ENCODE measurements around the gene PLB1. TPM values are rescaled to one million over a fixed set of nuclear protein-coding genes. Genes with fewer than 3 reads are reported as not detected.

Gene PLB1
- polyA plus RNA-seq, 3 donors = 1.4 to 1.5 (median 1.5) TPM

- no peak for DNase-seq (ENCODE audit: extremely low read depth in 1 of 11, low read depth in 9 of 11, low spot score in 4 of 11)
Observed at GRCh38 chr2:28525481-28525880, 29.6 kb downstream of the PLB1 start.

DNA sequence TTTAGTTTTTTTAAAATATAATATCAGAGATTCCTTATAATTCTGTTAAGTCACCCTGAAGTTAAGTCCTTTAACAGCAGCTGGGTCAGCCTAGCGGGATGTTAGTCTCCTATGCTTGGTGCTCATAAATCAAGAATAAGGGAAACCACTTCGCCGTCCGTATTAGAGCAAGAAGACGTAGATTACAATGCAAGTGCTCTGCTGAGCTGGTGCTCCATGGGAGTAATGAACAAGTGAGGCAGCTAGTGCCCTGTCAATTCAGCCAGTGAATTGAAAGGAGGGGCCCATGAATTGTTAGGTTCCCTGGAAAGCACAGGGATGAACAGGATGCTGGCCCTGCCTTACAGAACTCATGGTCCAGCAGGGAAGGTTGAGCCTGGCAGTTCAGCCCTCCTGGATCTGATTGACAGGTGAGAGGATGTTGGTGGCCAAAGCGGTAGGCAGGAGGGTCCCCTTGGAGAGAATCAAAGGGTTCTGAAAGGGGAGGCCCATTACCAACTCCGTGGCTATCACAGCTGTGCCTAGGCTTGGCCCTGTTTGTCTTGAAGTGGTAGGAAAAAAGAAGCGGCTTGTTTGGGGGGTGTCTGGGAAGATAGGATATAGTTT lies 30.8 kb downstream of the PLB1 start:
- no peak for DNase-seq (ENCODE audit: extremely low read depth in 1 of 11, low read depth in 9 of 11, low spot score in 4 of 11)

GRCh38 chr2:28527196-28527595 lies 31.3 kb downstream of the PLB1 start:
- DNase-seq (ENCODE audit: extremely low read depth in 1 of 11, low read depth in 9 of 11, low spot score in 4 of 11) = no peak

DNA sequence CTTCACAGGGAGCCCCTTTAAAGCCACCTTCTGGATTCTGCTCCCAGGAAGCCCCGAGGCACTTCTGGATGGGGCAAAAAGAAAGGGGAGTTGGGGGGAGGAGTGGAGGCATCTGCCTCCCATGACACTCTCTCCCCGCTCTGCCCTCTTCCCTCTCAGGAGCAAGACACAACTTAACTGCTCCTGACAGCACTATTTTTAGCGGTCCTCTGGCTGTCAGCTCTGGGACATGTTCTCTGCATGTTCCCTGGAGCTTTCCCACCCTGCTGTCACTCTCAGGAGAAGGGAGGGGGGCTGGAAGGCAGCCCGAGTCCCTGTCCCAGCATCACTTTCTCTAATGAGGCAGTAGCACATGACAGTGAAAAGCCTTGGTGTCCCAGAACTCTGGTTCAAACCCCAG lies 32.3 kb downstream of the PLB1 start:
- no peak for DNase-seq (ENCODE audit: extremely low read depth in 1 of 11, low read depth in 9 of 11, low spot score in 4 of 11)

DNA sequence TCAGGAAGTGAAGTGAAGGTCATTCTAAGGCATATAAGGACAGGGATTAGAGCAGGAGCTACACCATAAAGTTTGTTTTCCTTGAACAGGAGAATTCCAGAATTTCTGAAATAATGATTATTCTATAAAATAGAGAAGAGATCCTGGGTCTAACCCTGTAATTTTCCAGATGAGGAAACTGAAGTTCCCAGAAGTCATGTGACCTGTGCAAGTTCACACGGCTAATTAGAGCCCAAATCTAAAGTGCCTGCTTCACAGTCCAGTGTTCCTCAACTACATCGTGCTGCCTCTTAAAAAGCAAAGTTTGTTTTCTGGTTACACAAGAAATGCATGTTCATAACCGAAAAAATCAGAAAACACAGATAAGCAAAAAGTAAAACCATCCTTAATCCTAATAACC lies 34.9 kb downstream of the PLB1 start:
- DNase-seq (ENCODE audit: extremely low read depth in 1 of 11, low read depth in 9 of 11, low spot score in 4 of 11) = no peak

DNA sequence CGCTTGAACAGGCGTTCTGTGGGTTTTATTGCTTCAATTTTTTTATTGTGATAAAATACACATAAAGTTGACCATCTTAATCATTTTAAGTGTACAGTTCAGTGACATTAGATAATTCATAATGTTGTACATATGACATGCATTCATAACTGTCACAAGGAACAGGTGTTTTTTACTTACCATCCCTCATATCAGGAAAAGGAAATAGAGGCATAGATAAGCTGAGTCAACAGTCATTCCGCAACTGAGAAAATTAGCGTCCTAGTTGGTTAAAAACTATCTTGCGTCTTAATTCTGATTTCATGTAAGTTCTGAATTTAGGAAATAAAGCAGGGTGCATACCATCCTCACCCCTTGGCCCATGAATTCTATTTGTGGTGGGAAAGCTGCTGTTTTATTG lies 36.5 kb downstream of the PLB1 start:
- DNase-seq (ENCODE audit: extremely low read depth in 1 of 11, low read depth in 9 of 11, low spot score in 4 of 11) = no peak

DNA sequence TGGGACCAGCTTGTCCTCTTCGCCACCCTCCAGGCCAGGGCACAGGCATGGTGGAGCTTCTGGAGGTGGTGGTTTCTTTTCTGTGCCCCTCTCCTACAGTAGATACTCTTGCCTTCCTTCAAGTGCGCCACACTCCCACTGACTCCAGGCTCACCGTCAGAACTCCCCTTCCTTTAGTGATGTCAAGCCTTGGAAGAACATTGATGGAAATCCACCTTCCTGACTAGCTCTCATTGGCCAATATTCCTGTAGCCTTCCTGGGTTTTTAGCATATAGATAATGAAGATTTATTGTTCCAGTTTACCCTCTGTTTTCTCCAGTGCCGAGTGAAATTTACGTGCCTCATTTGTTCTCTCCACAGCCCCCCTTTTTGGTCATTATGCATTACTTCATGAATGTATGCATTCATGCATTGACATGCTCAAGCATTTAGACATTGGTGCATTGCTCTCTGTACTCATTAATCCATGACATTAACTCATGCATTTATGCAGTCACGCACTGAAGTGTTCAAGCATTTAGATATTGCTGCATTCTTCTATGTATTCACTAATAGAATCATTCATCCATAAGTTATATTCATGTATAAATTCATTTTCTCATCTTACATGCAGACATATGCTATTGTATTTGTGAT lies 37.3 kb downstream of the PLB1 start:
- no peak for DNase-seq (ENCODE audit: extremely low read depth in 1 of 11, low read depth in 9 of 11, low spot score in 4 of 11)

- no peak for DNase-seq (ENCODE audit: extremely low read depth in 1 of 11, low read depth in 9 of 11, low spot score in 4 of 11)
Observed at GRCh38 chr2:28534817-28535216, 39.0 kb downstream of the PLB1 start.

DNA sequence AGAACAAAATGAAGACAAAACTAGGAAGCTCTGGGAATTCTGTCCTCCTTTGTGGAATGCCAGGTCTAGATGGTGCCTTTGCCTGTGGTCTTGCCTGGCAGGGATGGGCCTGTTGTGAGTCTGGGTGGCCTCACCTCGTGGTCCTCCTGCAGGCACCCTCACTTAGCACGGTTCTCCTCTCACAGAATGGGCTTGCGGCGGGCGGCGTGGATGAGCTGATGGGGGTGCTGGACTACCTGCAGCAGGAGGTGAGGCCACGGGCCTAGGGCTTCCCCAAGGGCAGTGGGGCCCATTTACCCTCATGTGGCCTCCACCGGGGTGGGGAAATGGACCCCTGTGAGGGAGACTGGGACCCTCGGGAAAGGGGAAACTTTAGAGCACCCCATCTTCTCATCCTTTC lies 42.3 kb downstream of the PLB1 start:
- DNase-seq (ENCODE audit: extremely low read depth in 1 of 11, low read depth in 9 of 11, low spot score in 4 of 11) = no peak

- DNase-seq (ENCODE audit: extremely low read depth in 1 of 11, low read depth in 9 of 11, low spot score in 4 of 11) = no peak
Observed at GRCh38 chr2:28538652-28539051, 42.8 kb downstream of the PLB1 start.

DNA sequence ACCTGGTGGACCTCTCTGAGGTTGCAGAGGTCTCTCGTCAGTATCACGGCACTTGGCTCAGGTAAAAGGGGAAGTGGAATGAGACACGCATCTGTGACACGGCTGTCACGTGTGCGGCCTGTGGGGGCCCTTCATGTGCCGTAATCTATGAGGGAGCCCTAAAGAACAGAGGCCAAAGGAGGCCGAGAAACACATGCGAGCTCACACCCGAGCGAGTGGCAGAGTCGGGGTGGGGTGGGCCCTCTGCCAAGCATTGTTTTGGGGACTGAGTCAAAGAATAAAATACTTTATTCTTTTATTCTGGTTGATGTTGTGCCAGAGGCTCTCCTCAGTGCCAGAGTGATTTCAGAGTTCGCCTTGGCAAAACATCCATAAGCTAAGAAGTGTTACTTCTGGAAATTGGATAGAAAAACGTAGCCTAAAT lies 43.3 kb downstream of the PLB1 start:
- DNase-seq (ENCODE audit: extremely low read depth in 1 of 11, low read depth in 9 of 11, low spot score in 4 of 11) = no peak

DNA sequence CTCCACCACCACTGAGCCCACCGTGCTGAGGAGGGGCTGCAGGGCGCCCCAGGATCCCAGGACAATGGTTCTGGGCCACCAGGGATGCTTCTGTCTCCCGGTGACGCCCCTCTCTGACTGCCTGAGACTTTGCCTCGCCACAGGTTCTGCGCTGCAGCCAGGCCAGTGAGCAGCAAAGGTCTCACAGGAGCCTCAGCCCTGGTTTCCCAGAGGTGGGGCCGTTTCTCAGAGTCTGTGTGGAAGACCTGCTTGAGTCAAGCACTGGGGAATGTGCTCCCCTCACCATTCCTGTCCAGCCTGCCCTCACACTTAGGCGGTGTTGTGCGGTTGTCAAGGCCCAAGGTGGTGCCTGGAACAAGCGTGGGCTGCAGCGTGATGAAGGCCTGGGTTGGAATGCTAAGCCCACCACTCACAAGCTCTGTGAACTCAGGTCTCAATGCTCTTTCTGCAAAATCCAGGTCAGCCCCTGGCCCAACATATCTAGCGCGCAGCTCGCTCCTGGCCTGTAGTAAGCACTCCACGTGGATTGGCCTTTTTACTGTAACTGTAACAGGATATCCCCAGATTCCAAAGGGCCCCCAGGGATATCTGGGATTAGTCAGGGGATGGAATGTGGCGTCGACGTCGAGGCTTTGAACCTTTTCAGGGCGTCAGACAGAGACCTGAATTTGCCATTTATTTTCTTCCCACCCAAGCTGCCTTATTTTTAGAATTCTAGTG lies 47.6 kb downstream of the PLB1 start:
- no peak for DNase-seq (ENCODE audit: extremely low read depth in 1 of 11, low read depth in 9 of 11, low spot score in 4 of 11)

GRCh38 chr2:28544036-28544346 lies 48.1 kb downstream of the PLB1 start:
- no peak for DNase-seq (ENCODE audit: extremely low read depth in 1 of 11, low read depth in 9 of 11, low spot score in 4 of 11)

DNA sequence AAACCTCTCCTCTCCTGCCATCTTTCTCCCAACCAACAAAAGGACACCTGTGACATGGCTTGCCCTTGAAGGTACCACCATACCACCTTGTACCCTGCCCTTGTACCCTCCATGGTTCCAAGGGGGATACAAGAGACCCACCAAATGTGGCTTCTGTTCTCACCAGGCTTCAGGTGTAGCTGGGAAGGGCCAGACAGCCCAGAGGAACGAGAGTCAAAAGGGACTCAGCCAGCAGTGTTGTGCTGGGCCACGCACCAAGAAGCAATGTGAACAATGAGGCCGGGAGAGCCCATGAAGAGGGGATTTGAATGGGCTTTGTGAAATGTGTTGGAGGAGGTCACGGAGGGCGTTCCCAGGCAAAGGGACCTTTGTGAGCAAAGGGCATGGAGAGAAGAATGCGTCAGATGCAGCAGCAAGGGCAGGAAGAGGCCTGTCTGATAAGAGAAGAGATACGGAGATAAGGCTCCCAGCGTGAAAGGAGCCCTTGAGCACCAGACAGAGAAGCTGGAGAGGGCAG lies 48.6 kb downstream of the PLB1 start:
- no peak for DNase-seq (ENCODE audit: extremely low read depth in 1 of 11, low read depth in 9 of 11, low spot score in 4 of 11)

GRCh38 chr2:28544922-28545589 lies 49.2 kb downstream of the PLB1 start:
- no peak for DNase-seq (ENCODE audit: extremely low read depth in 1 of 11, low read depth in 9 of 11, low spot score in 4 of 11)

- no peak for DNase-seq (ENCODE audit: extremely low read depth in 1 of 11, low read depth in 9 of 11, low spot score in 4 of 11)
Observed at GRCh38 chr2:28545590-28546200, 49.8 kb downstream of the PLB1 start.

- no peak for DNase-seq (ENCODE audit: extremely low read depth in 1 of 11, low read depth in 9 of 11, low spot score in 4 of 11)
Observed at GRCh38 chr2:28546242-28546641, 50.4 kb downstream of the PLB1 start.

DNA sequence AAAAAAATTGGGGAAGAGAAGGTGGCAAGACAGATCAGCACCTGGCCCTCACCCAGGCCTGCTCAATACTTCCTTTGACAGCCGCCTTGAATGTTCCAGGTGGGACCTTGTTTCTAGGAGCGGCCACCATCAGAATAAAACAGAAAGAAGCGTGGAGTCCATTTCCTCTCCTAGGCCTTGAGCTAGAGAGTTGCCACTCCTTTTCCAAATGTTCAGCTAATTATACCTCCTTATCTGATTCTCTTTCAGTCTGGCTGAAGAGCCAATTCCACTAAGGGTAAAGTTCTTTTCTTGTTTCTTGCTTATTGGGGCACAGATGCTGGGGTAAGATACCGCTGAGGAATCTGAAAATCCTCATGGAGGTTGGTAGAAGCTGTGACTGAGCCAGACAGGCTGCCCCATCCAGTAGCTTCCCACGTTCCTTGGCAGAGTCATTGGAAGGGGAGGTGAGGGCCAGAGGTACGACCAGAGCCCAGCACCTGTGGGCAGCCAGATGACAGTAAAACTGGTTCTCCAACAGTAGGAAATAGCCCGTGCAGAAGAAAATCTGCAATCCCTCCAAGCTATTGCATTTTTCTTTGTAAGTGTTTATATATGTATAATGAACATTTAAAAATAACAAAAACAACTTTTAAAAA lies 51.5 kb downstream of the PLB1 start:
- no peak for DNase-seq (ENCODE audit: extremely low read depth in 1 of 11, low read depth in 9 of 11, low spot score in 4 of 11)

DNA sequence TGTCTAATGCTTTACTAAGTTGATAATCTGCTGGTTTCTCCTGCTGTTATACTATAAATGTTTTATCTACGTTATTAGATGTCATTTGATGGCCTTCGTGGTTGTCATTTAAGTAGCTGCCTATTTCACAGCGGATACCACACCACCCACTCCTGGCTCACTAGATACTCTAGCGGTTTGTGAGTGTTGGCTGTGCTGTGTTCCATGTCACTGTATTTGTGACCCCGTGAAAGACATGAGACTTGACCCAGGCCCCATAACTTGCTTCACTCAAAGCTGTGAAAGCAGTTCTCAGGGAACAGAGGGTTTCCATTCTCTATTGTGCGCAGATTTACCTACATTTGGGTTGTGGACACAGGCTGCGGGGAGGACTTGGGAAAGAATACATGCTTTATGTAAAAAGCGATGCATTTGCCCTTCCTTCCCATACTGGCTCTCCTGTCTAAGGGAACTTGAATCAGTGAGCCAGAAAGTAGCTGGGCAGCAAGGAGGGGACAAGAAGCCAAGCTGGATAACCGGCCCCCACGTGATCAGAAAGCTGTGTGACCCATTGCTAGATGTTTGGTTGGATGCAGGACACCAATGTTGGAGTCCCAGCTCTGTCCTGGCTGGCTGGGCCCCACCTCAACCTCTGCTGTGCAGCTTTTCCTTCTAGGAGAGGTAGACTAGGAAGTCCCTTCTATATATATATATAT lies 52.2 kb downstream of the PLB1 start:
- DNase-seq (ENCODE audit: extremely low read depth in 1 of 11, low read depth in 9 of 11, low spot score in 4 of 11) = no peak
